Measurements from ENCODE around the gene GTF3C5. TPM values are rescaled to one million over a fixed set of nuclear protein-coding genes. Genes with fewer than 3 reads are reported as not detected.

GTF3C5 gene
- total and polyA plus RNA-seq, 9 of the 15 experiments (the other 6 are each of a cell fraction or from before 2014, with no cell fraction given) = 3.8 to 118 (median 83.7) TPM

DNA sequence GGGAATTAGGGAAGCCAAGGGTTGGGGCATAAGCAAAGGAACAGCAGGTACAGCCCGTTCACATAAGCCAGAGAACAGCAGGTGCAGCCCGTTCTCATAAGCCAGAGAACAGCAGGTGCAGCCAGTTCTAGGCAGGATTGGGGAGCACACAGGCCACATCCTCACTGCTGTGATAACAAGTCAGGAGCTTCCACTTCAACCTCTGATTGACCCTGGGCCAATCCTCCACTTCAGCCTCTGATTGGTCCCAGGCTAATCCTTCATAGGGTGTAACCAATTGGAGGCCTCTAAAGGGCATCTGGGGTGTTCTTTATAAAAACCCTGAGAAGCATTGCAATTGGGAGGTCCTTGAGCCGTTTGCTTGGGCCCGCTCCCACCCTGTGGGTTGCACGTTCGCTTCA is 58.5 kb downstream of the GTF3C5 start:
- H3K27ac ChIP-seq (ENCODE audit: extremely low read depth, low read depth, low read length) = no peak overlapping the region
- H3K4me2 ChIP-seq (ENCODE audit: insufficient read depth, low read length) = no peak overlapping the region
- H3K27me3 ChIP-seq (ENCODE audit: control insufficient read depth in 2 of 2, insufficient read depth in 2 of 2, low read length in 2 of 2) = no peaks in the 10 kb centered on the region
- no peaks in the 10 kb centered on the region for H4K20me1 ChIP-seq (replicated peaks; ENCODE audit: control insufficient read depth, insufficient read depth, low read length)
- FAIRE-seq (peak; percentile 88), DNase-seq (ENCODE audit: extremely low read depth in 1 of 4, low spot score in 3 of 4) (peak in 2 of 4 experiments; percentile 59 to 70), ATAC-seq (peak; percentile 94)
- no peaks in the 10 kb centered on the region for H3K36me3 ChIP-seq (ENCODE audit: control insufficient read depth, insufficient read depth, low read length)
- in situ Hi-C loops (cut with MboI) (no loop called here), intact Hi-C loops (cut with micrococcal nuclease) (no loop called here)
- no peak overlapping the region; a peak in 1 of 4 replicates for H3K9ac ChIP-seq (ENCODE audit: insufficient read depth in 1 of 2, low read depth in 2 of 2, low read length in 2 of 2)
- H3K9me3 ChIP-seq (replicated peaks; ENCODE audit: control insufficient read depth, insufficient read depth, low read depth, low read length) = no peaks in the 10 kb centered on the region
- ChIA-PET POLR2A (interaction anchor here (1.2 to 1.4 kb wide), 4 partner anchors 10 to 58 kb away, joined by 3 to 8 read pairs (median 4); no protein-coding TSS in a partner anchor), CTCF (ENCODE audit: low intra/inter-chr PET ratio) (no interaction called here)
- no peaks in the 10 kb centered on the region for H3K9me1 ChIP-seq (ENCODE audit: control insufficient read depth, insufficient read depth, low read length)
- WGBS (ENCODE audit: insufficient coverage, low coverage, missing lambda C conversion rate) = 25% methylated on average over 6 of the region's 6 CpGs
- no peak overlapping the region for H3K4me3 ChIP-seq
- BruUV-seq (replicated peaks) = no TSS peak
- no peak overlapping the region for H2AFZ ChIP-seq (ENCODE audit: low read depth, low read length)
- no peaks in the 10 kb centered on the region; a peak in 1 of 5 replicates for H3K4me1 ChIP-seq (replicated peaks in 1 of 2; ENCODE audit: control insufficient read depth in 2 of 2, insufficient read depth in 2 of 2, low read length in 2 of 2)
- H3K79me2 ChIP-seq (ENCODE audit: control insufficient read depth, insufficient read depth, low read length) = no peaks in the 10 kb centered on the region
- TF ChIP-seq, protein P1, sequence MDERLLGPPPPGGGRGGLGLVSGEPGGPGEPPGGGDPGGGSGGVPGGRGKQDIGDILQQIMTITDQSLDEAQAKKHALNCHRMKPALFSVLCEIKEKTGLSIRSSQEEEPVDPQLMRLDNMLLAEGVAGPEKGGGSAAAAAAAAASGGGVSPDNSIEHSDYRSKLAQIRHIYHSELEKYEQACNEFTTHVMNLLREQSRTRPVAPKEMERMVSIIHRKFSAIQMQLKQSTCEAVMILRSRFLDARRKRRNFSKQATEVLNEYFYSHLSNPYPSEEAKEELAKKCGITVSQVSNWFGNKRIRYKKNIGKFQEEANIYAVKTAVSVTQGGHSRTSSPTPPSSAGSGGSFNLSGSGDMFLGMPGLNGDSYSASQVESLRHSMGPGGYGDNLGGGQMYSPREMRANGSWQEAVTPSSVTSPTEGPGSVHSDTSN (CRISPR knock-in tag; IDR thresholded peaks at IDR 0.05; ENCODE audit: low read depth) = no peak
- TF ChIP-seq, protein P1 (tag; conservative IDR thresholded peaks at IDR 0.05; ENCODE audit: low read depth) = peak; percentile 20; the same call in 1 of the 2 replicates
- TF ChIP-seq RBM25 (IDR thresholded peaks at IDR 0.05; ENCODE audit: low read depth, low read length, severe bottlenecking) = peak; percentile 44
- TF ChIP-seq NR2C1 (IDR thresholded peaks at IDR 0.05) = peak; percentile 62; the same call in 1 of the 2 replicates
- no peak for TF ChIP-seq NR2C1 (tag; IDR thresholded peaks at IDR 0.05)
- no peak for TF ChIP-seq ZNF431 (CRISPR knock-in tag; IDR thresholded peaks at IDR 0.05)
- TF ChIP-seq FOXA3 (CRISPR knock-in tag; conservative IDR thresholded peaks at IDR 0.05 in 1 of 2, IDR thresholded peaks at IDR 0.05 in 1 of 2) = no peak
- peak; percentile 21 to 51; a peak in 1 of 4 replicates for TF ChIP-seq KDM1A (IDR thresholded peaks at IDR 0.05)
- no peak for TF ChIP-seq SNRNP70 (optimal IDR thresholded peaks at IDR 0.05; ENCODE audit: low read depth, low read length)
- no peak for TF ChIP-seq CXXC5 (CRISPR knock-in tag; IDR thresholded peaks at IDR 0.05)
- peak; percentile 54 for TF ChIP-seq NFYB (IDR thresholded peaks at IDR 0.05; ENCODE audit: extremely low read depth, insufficient read length)
- TF ChIP-seq, protein P2, sequence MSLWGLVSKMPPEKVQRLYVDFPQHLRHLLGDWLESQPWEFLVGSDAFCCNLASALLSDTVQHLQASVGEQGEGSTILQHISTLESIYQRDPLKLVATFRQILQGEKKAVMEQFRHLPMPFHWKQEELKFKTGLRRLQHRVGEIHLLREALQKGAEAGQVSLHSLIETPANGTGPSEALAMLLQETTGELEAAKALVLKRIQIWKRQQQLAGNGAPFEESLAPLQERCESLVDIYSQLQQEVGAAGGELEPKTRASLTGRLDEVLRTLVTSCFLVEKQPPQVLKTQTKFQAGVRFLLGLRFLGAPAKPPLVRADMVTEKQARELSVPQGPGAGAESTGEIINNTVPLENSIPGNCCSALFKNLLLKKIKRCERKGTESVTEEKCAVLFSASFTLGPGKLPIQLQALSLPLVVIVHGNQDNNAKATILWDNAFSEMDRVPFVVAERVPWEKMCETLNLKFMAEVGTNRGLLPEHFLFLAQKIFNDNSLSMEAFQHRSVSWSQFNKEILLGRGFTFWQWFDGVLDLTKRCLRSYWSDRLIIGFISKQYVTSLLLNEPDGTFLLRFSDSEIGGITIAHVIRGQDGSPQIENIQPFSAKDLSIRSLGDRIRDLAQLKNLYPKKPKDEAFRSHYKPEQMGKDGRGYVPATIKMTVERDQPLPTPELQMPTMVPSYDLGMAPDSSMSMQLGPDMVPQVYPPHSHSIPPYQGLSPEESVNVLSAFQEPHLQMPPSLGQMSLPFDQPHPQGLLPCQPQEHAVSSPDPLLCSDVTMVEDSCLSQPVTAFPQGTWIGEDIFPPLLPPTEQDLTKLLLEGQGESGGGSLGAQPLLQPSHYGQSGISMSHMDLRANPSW (CRISPR knock-in tag; IDR thresholded peaks at IDR 0.05) = no peak
- TF ChIP-seq ZNF133 (CRISPR knock-in tag; IDR thresholded peaks at IDR 0.05) = no peak
